Gastrocnemius medialis (tissue), 4 donors: ENCODE data around the gene VAC14.

Experiments
- CTCF ChIP-seq, 5 experiments: fragments of 450-650 bp in 3 of 5; fragments of 200-600 bp in 2 of 5; sonication (generic) in 2 of 5; IDR thresholded peaks in 4 of 5; conservative IDR thresholded peaks in 1 of 5; 1 replicate in 4 of 5; 2 replicates in 1 of 5; pipeline ENCODE4 v1.5.1; 2016 to 2019; ENCODE audit warnings: antibody characterized with exemption in 5 of 5, mild to moderate bottlenecking in 3 of 5, moderate library complexity in 3 of 5
- POLR2A ChIP-seq, 2 donors: fragments of 450-650 bp; IDR thresholded peaks; one replicate each; pipeline ENCODE4 v1.6.1; 2017; ENCODE audit warnings: antibody characterized with exemption in 2 of 2, mild to moderate bottlenecking in 2 of 2, moderate library complexity in 2 of 2

GRCh38 chr16:70749681-70750601 is 51.0 kb downstream of the VAC14 start:
- no peak for TF ChIP-seq CTCF (IDR thresholded peaks at IDR 0.05 in 4 of 5, conservative IDR thresholded peaks at IDR 0.05 in 1 of 5)
- TF ChIP-seq POLR2A (IDR thresholded peaks at IDR 0.05) = no peak
